Measurements from ENCODE around the gene YJEFN3. TPM values are rescaled to one million over a fixed set of nuclear protein-coding genes. Genes with fewer than 3 reads are reported as not detected.

YJEFN3 gene
- total RNA-seq, 1 donor from 2014 or later = 2.5 TPM

DNA sequence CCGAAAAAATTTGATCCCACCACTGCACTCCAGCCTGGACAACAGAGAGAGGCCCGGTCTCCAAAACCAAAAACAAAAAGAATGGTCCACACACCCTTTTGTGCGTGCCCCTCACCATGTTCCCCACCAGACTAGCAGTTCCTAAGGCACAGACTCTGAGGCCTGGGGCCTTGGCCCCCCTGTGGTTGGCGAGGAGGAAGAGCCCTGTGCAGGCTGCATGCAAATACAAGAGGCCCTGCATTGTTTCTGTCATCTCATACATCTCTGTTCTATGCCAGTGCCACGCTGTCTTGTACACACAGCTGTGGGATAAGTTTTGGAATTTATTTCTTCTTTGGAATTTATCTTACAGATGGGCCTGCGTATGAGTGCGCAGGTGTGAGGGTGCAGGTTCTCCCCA is 4.7 kb upstream of the YJEFN3 start:
- H3K4me3 ChIP-seq = no peak overlapping the region
- H3K27ac ChIP-seq = no peak overlapping the region
- DNase-seq (ENCODE audit: extremely low spot score in 2 of 2) = no peak
- intact Hi-C loops (cut with DNase I) = no loop called here
- H3K4me1 ChIP-seq = peaks cover 6% of the 10 kb centered on the region
- peaks cover 0 to 23% of the 10 kb centered on the region in 2 donors for H3K36me3 ChIP-seq
- no peaks in the 10 kb centered on the region for H3K27me3 ChIP-seq
- TF ChIP-seq, protein P1, sequence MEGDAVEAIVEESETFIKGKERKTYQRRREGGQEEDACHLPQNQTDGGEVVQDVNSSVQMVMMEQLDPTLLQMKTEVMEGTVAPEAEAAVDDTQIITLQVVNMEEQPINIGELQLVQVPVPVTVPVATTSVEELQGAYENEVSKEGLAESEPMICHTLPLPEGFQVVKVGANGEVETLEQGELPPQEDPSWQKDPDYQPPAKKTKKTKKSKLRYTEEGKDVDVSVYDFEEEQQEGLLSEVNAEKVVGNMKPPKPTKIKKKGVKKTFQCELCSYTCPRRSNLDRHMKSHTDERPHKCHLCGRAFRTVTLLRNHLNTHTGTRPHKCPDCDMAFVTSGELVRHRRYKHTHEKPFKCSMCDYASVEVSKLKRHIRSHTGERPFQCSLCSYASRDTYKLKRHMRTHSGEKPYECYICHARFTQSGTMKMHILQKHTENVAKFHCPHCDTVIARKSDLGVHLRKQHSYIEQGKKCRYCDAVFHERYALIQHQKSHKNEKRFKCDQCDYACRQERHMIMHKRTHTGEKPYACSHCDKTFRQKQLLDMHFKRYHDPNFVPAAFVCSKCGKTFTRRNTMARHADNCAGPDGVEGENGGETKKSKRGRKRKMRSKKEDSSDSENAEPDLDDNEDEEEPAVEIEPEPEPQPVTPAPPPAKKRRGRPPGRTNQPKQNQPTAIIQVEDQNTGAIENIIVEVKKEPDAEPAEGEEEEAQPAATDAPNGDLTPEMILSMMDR (IDR thresholded peaks at IDR 0.05) = no peak
- no peak for TF ChIP-seq POLR2A (IDR thresholded peaks at IDR 0.05)
- no peak for TF ChIP-seq POLR2AphosphoS5 (IDR thresholded peaks at IDR 0.05; ENCODE audit: insufficient read depth in 1 of 2, low read depth in 1 of 2)
- no peaks in the 10 kb centered on the region for H3K9me3 ChIP-seq

DNA sequence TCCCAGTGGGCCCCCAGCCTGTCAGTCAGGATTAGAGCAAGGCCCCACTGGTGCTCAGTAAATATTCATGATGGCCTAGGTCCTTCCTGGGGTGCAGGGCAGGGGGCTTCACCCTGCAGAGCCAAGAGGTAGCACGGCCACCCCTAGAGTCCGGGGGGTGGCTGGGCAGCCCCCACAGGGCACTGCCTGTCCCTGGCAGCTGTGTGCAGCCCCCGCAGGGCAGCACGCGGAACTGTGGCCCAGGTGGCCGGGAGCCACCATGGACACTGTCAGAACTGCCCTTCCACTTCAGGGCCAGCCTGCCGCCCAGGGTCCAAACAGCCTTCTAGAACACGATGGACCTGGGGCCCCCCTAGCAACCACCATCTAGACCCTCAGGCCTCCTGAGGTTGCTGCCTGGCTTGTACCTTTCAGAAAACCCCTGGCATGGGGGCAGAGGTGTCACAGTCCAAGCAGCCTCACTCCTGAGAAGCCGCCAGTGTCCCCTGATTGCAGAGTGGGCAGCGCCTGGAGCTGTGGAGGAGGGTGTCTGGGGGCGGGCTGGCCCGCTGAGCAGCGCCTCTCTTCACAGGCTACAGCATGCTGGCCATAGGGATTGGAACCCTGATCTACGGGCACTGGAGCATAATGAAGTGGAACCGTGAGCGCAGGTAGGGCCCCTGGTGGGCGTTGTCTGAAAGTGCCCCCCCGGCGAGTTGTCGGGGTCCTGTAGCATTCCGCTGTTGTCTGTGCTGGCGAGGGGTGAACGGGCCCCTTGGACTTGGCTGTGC is 2.9 kb upstream of the YJEFN3 start:
- Histone ChIP-seq H3K27ac (no peak overlapping the region), H3K9me3 (no peaks in the 10 kb centered on the region), H3K36me3 (peaks cover 0 to 23% of the 10 kb centered on the region in 2 donors), H3K27me3 (no peaks in the 10 kb centered on the region), H3K4me3 (no peak overlapping the region), H3K4me1 (peaks cover 8% of the 10 kb centered on the region)
- no peak for TF ChIP-seq POLR2AphosphoS5 (IDR thresholded peaks at IDR 0.05; ENCODE audit: insufficient read depth in 1 of 2, low read depth in 1 of 2)
- TF ChIP-seq POLR2A (IDR thresholded peaks at IDR 0.05) = no peak
- TF ChIP-seq, protein P1 (IDR thresholded peaks at IDR 0.05) = no peak
- no peak for DNase-seq (ENCODE audit: extremely low spot score in 2 of 2)
- intact Hi-C loops (cut with DNase I) = no loop called here

GRCh38 chr19:19526581-19527370 is 1.9 kb upstream of the YJEFN3 start:
- Histone ChIP-seq H3K4me3 (no peak overlapping the region), H3K36me3 (peaks cover 0 to 23% of the 10 kb centered on the region in 2 donors), H3K27ac (no peak overlapping the region), H3K4me1 (peaks cover 8% of the 10 kb centered on the region), H3K9me3 (no peaks in the 10 kb centered on the region), H3K27me3 (no peaks in the 10 kb centered on the region)
- intact Hi-C loops (cut with DNase I) = no loop called here
- DNase-seq (ENCODE audit: extremely low spot score in 2 of 2) = no peak
- TF ChIP-seq, protein P1 (IDR thresholded peaks at IDR 0.05) = no peak
- TF ChIP-seq POLR2A (IDR thresholded peaks at IDR 0.05) (no peak), POLR2AphosphoS5 (IDR thresholded peaks at IDR 0.05; ENCODE audit: insufficient read depth in 1 of 2, low read depth in 1 of 2) (no peak)

DNA sequence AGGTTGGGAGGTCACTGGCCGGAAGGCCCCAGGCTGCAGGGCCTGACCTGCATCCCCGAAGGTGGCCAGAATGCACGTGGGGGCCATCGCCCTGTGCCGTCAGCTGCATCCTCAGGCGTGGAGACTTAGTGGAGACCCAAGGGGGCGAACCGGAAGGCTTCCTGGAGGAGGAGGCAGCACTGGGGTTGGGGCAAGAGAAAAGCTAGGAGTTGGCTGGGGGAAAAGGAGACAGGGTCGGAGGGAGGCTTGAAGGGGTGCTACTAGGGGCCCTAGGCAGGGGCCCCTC is 1.4 kb upstream of the YJEFN3 start:
- TF ChIP-seq POLR2AphosphoS5 (IDR thresholded peaks at IDR 0.05; ENCODE audit: insufficient read depth in 1 of 2, low read depth in 1 of 2) (no peak), POLR2A (IDR thresholded peaks at IDR 0.05) (no peak)
- TF ChIP-seq, protein P1 (IDR thresholded peaks at IDR 0.05) = no peak
- DNase-seq (ENCODE audit: extremely low spot score in 2 of 2) = no peak
- no peak overlapping the region for H3K4me3 ChIP-seq
- no peak overlapping the region for H3K27ac ChIP-seq
- H3K9me3 ChIP-seq = no peaks in the 10 kb centered on the region
- H3K27me3 ChIP-seq = no peaks in the 10 kb centered on the region
- intact Hi-C loops (cut with DNase I) = no loop called here
- H3K36me3 ChIP-seq = peaks cover 0 to 23% of the 10 kb centered on the region in 2 donors
- peaks cover 13% of the 10 kb centered on the region for H3K4me1 ChIP-seq

Measured in vagina (tissue), 2 donors.